ENCODE measurements around the gene NBAS. TPM values are rescaled to one million over a fixed set of nuclear protein-coding genes. Genes with fewer than 3 reads are reported as not detected.
A peak's percentile ranks its signal among the peaks of the same experiment; 100 is the strongest.

Gene NBAS
- total RNA-seq, 1 donor from 2014 or later, result 29.7 TPM

DNA sequence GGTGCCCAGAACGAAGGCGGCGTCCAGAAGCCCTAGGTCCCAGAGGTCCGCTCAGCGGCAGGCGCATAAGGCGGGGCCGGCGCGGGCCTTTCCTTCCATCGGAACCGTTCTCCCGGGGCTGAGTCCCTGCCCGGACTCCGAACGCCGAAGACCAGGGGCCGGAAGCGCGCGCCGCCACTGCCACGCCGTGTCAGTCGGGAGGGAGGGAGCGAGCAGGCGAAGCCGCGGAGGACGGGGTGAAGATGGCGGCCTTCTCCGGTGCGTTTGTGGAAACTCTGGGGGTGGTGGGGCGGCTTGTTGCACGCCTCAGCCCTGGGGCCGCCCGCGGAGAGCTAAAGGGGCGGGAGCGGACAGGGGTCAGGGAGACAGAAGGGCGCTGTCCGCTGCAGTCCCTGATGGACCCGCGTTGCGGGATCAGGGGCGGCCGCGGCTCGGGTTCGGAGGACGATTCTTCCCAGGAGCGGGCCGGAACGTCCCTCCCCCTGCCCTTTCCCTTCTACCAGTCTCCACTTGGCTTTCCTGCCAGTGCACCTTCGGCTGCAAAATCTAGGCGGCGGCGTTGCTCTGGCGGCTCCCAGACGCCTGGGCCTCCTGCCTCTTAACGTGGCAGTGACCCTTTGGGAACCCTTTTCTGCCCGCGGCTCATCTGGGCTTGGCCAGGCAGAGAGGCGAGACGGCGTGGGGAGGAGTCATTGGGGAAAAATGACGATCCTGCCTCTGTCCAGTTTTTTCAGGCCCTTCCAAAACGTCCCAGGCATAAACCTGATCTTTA lies 30.7 kb upstream of the NBAS start, which contains the start of gene DDX1:
TSS of gene DDX1 (plus strand) at position 177 of the 772 bp plus-strand sequence. CDS start at position 243, 66 bp downstream.
- Histone ChIP-seq H3K4me1 (peaks cover 27% of the 10 kb centered on the region), H3K36me3 (peaks cover 0 to 15% of the 10 kb centered on the region in 2 donors), H3K27me3 (no peaks in the 10 kb centered on the region), H3K4me3 (peak within 1 kb of the TSS; percentile 74 to 98), H3K27ac (peak within 1 kb of the TSS; percentile 91), H3K9me3 (no peaks in the 10 kb centered on the region)
- DNase-seq (ENCODE audit: extremely low spot score in 2 of 2), result no peak
- peak in 1 of 2 donors; percentile 30 for TF ChIP-seq POLR2A (IDR thresholded peaks at IDR 0.05)
- peak; percentile 77 to 90 for TF ChIP-seq POLR2AphosphoS5 (IDR thresholded peaks at IDR 0.05; ENCODE audit: insufficient read depth in 1 of 2, low read depth in 1 of 2)
- TF ChIP-seq, protein P1, sequence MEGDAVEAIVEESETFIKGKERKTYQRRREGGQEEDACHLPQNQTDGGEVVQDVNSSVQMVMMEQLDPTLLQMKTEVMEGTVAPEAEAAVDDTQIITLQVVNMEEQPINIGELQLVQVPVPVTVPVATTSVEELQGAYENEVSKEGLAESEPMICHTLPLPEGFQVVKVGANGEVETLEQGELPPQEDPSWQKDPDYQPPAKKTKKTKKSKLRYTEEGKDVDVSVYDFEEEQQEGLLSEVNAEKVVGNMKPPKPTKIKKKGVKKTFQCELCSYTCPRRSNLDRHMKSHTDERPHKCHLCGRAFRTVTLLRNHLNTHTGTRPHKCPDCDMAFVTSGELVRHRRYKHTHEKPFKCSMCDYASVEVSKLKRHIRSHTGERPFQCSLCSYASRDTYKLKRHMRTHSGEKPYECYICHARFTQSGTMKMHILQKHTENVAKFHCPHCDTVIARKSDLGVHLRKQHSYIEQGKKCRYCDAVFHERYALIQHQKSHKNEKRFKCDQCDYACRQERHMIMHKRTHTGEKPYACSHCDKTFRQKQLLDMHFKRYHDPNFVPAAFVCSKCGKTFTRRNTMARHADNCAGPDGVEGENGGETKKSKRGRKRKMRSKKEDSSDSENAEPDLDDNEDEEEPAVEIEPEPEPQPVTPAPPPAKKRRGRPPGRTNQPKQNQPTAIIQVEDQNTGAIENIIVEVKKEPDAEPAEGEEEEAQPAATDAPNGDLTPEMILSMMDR (IDR thresholded peaks at IDR 0.05), result peak in 1 of 3 experiments; percentile 14
- intact Hi-C loops (cut with DNase I), result no loop called here

DNA sequence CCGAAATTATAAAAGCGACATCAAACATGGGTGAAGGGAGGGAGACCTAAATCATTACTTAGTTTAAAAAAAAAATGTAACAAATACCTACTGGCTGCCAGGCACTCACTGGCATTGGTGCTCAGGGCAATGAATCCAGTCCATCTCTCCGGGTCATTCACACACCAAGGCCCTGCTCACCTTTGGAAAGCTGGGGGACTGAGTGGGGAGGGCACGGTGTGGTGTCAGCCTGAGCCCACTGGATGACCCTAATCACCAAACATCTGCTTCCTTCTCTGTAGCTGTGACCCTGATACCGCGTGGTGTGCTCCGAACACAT lies 30.2 kb upstream of the NBAS start:
- peaks cover 27% of the 10 kb centered on the region for H3K4me1 ChIP-seq
- H3K9me3 ChIP-seq, result no peaks in the 10 kb centered on the region
- peak overlapping the region; percentile 74 to 98 for H3K4me3 ChIP-seq
- DNase-seq (ENCODE audit: extremely low spot score in 2 of 2), result no peak
- TF ChIP-seq POLR2A (IDR thresholded peaks at IDR 0.05) (no peak), POLR2AphosphoS5 (IDR thresholded peaks at IDR 0.05; ENCODE audit: insufficient read depth in 1 of 2, low read depth in 1 of 2) (no peak)
- TF ChIP-seq, protein P1 (IDR thresholded peaks at IDR 0.05), result no peak
- no peaks in the 10 kb centered on the region for H3K27me3 ChIP-seq
- peak overlapping the region; percentile 91 for H3K27ac ChIP-seq
- H3K36me3 ChIP-seq, result peaks cover 0 to 10% of the 10 kb centered on the region in 2 donors
- intact Hi-C loops (cut with DNase I), result no loop called here

DNA sequence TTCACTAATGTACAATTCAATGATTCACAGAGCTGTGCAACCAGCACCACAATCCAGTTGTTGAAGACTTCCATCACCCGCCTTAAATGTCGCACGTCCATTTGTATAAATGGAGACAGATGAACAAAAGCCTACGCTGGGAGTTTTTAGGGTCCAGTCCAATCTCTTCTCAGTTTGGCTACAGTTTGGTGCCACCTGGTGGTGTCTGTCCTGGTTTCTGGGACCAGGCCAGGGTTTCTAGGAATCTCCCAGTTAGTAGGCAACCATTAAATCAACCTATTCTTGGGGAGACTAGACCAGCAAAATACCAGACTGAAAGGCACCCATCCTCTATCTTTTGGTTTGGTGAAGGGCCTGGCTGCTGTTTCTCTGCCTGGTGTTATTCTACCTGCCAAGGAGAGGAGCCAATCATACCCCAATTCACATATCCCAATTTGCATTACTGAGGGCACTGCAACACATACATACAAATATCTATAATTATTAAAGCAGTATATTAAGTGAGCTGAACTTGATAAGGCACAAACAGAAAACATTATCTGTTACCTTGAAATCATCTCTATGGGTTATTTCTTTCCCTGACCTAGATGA lies 27.3 kb upstream of the NBAS start:
- peaks cover 19% of the 10 kb centered on the region for H3K4me1 ChIP-seq
- H3K36me3 ChIP-seq, result no peaks in the 10 kb centered on the region
- no peak overlapping the region for H3K4me3 ChIP-seq
- TF ChIP-seq POLR2A (IDR thresholded peaks at IDR 0.05) (no peak), POLR2AphosphoS5 (IDR thresholded peaks at IDR 0.05; ENCODE audit: insufficient read depth in 1 of 2, low read depth in 1 of 2) (no peak)
- TF ChIP-seq, protein P1 (IDR thresholded peaks at IDR 0.05), result no peak
- no peak for DNase-seq (ENCODE audit: extremely low spot score in 2 of 2)
- H3K27ac ChIP-seq, result no peak overlapping the region
- no peaks in the 10 kb centered on the region for H3K9me3 ChIP-seq
- H3K27me3 ChIP-seq, result no peaks in the 10 kb centered on the region
- intact Hi-C loops (cut with DNase I), result no loop called here

DNA sequence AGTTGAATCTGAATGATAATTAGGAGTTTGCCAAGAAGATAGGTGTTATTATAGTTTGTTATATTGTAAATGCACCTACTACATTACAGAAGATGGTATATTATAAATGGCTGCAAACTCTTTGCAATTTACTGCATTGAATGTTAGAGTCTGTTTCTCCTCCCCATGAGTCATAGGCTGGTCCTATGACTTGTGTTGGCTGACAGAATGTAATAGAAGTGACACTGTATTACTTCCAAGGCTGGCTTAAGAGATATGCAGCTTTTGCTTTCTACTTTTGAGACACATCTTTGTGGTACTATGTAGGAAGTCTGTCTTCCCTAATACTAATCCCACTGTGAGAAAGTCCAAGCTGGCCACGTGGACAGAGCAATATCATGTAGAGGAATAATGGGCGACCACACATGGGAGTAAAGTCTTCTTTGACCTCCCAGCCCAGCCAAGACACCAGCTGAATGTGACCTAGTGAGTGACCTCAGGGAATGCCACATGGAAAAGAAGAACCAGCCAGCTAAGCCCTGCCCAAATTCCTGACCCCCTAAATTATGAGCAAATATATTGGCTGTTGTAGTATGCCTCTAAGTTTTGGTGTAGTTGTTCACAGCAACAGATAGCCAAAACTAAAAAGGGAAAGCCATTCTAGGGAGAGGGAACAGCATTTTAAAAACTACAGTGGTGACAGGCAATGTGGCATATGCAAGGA lies 23.8 kb upstream of the NBAS start:
- intact Hi-C loops (cut with DNase I), result no loop called here
- no peaks in the 10 kb centered on the region for H3K4me1 ChIP-seq
- H3K9me3 ChIP-seq, result no peaks in the 10 kb centered on the region
- H3K36me3 ChIP-seq, result no peaks in the 10 kb centered on the region
- no peak for DNase-seq (ENCODE audit: extremely low spot score in 2 of 2)
- no peak overlapping the region for H3K27ac ChIP-seq
- TF ChIP-seq, protein P1 (IDR thresholded peaks at IDR 0.05), result no peak
- TF ChIP-seq POLR2AphosphoS5 (IDR thresholded peaks at IDR 0.05; ENCODE audit: insufficient read depth in 1 of 2, low read depth in 1 of 2) (no peak), POLR2A (IDR thresholded peaks at IDR 0.05) (no peak)
- no peaks in the 10 kb centered on the region for H3K27me3 ChIP-seq
- no peak overlapping the region for H3K4me3 ChIP-seq
